H9 (cell line): ENCODE results near the gene GFOD2. TPM values are rescaled to one million over a fixed set of nuclear protein-coding genes. Genes with fewer than 3 reads are reported as not detected.
A peak's percentile ranks its signal among the peaks of the same experiment; 100 is the strongest.

Source experiments
- DNase-seq: peaks from one replicate; pipeline ENCODE4 v3.0.0-alpha.2; 2017
- H2AFZ ChIP-seq: one replicate; pipeline ENCODE4 v1.6.1; 2013; ENCODE audit warnings: mild to moderate bottlenecking, low read length, control low read depth, moderate library complexity
- H2AK5ac ChIP-seq: 2 replicates; pipeline ENCODE4 v1.6.1; 2013; ENCODE audit warnings: low read length, control low read depth, mixed read lengths; ENCODE audit not compliant: insufficient read length
- H2BK120ac ChIP-seq: one replicate; pipeline ENCODE4 v1.6.1; 2013; ENCODE audit warnings: low read depth, mild to moderate bottlenecking, low read length, control low read depth, inconsistent platforms; ENCODE audit not compliant: poor library complexity, severe bottlenecking
- H2BK12ac ChIP-seq: 2 replicates; pipeline ENCODE4 v1.6.1; 2013; ENCODE audit warnings: low read length, control low read depth, mixed read lengths, low read depth; ENCODE audit not compliant: insufficient read length
- H2BK15ac ChIP-seq: 2 replicates; pipeline ENCODE4 v1.6.1; 2013; ENCODE audit warnings: low read depth, low read length, control low read depth
- H2BK20ac ChIP-seq: one replicate; pipeline ENCODE4 v1.6.1; 2013; ENCODE audit warnings: low read depth, mild to moderate bottlenecking, low read length, control low read depth, inconsistent platforms; ENCODE audit not compliant: poor library complexity, severe bottlenecking
- H2BK5ac ChIP-seq: 2 replicates; pipeline ENCODE4 v1.6.1; 2013; ENCODE audit warnings: low read length, control low read depth, mixed read lengths; ENCODE audit not compliant: insufficient read length
- H3K14ac ChIP-seq: 2 replicates; pipeline ENCODE4 v1.6.1; 2013; ENCODE audit warnings: low read length, control low read depth; ENCODE audit not compliant: insufficient read depth
- H3K18ac ChIP-seq: 2 replicates; pipeline ENCODE4 v1.6.1; 2013; ENCODE audit warnings: low read depth, mild to moderate bottlenecking, mixed read lengths, low read length, control low read depth; ENCODE audit not compliant: insufficient read length
- H3K23ac ChIP-seq: 2 replicates; pipeline ENCODE4 v1.6.1; 2013; ENCODE audit warnings: low read length, control low read depth, mixed read lengths, low read depth; ENCODE audit not compliant: insufficient read length
- H3K23me2 ChIP-seq: 2 replicates; pipeline ENCODE4 v1.6.1; 2013; ENCODE audit warnings: low read depth, mild to moderate bottlenecking, mixed read lengths, low read length, control low read depth; ENCODE audit not compliant: insufficient read length, poor library complexity, severe bottlenecking
- H3K27ac ChIP-seq: 2 replicates; pipeline ENCODE4 v1.5.1; 2013; ENCODE audit warnings: low read length, control low read depth, mixed read lengths, low read depth; ENCODE audit not compliant: insufficient read length
- H3K27me3 ChIP-seq: 2 replicates; pipeline ENCODE4 v1.6.1; 2013; ENCODE audit warnings: low read length, control low read depth, inconsistent platforms; ENCODE audit not compliant: insufficient read depth
- H3K4ac ChIP-seq: 2 replicates; pipeline ENCODE4 v1.6.1; 2013; ENCODE audit warnings: low read depth, mild to moderate bottlenecking, control low read depth, inconsistent platforms, low read length, moderate library complexity
- H3K4me1 ChIP-seq: 2 replicates; pipeline ENCODE4 v1.6.1; 2013; ENCODE audit warnings: low read length, control low read depth, inconsistent platforms; ENCODE audit not compliant: insufficient read depth
- H3K4me2 ChIP-seq: 2 replicates; pipeline ENCODE4 v1.6.1; 2013; ENCODE audit warnings: low read length, control low read depth, mixed read lengths; ENCODE audit not compliant: insufficient read length, insufficient read depth
- H3K56ac ChIP-seq: 2 replicates; pipeline ENCODE4 v1.6.1; 2013; ENCODE audit warnings: low read depth, mild to moderate bottlenecking, mixed read lengths, low read length, control low read depth; ENCODE audit not compliant: insufficient read length
- H3K79me1 ChIP-seq: 2 replicates; pipeline ENCODE4 v1.6.1; 2013; ENCODE audit warnings: low read depth, mild to moderate bottlenecking, moderate library complexity, low read length, control low read depth, inconsistent platforms; ENCODE audit not compliant: insufficient read depth, poor library complexity, severe bottlenecking
- H3K79me2 ChIP-seq: 2 replicates; pipeline ENCODE4 v1.6.1; 2013; ENCODE audit warnings: low read length, control low read depth, inconsistent platforms; ENCODE audit not compliant: insufficient read depth
- H3K9ac ChIP-seq: 2 replicates; pipeline ENCODE4 v1.6.1; 2013; ENCODE audit warnings: low read length, control low read depth, mixed read lengths; ENCODE audit not compliant: insufficient read length; ENCODE audit errors: extremely low read depth
- H3K9me3 ChIP-seq: one replicate; pipeline ENCODE4 v1.6.1; 2013; ENCODE audit warnings: low read depth, low read length, inconsistent platforms; ENCODE audit not compliant: control insufficient read depth
- H3T11ph ChIP-seq: one replicate; pipeline ENCODE4 v1.6.1; 2013; ENCODE audit warnings: mild to moderate bottlenecking, low read length, control low read depth, inconsistent platforms
- H4K20me1 ChIP-seq: one replicate; pipeline ENCODE4 v1.6.1; 2013; ENCODE audit not compliant: control insufficient read depth, insufficient read length, insufficient read depth
- H4K5ac ChIP-seq: 2 replicates; pipeline ENCODE4 v1.6.1; 2013; ENCODE audit warnings: low read depth, mild to moderate bottlenecking, mixed read lengths, low read length, control low read depth; ENCODE audit not compliant: insufficient read length
- H4K8ac ChIP-seq: replicated peaks from 2 replicates; pipeline ENCODE4 v1.6.1; 2013; ENCODE audit warnings: low read length, control low read depth, mixed read lengths, low read depth; ENCODE audit not compliant: insufficient read length
- H4K91ac ChIP-seq: 2 replicates; pipeline ENCODE4 v1.6.1; 2013; ENCODE audit warnings: low read depth, mild to moderate bottlenecking, moderate library complexity, mixed read lengths, low read length, control low read depth; ENCODE audit not compliant: insufficient read length
- H3K27ac Mint-ChIP-seq, 3 experiments: 2 replicates in 2 of 3; 3 replicates in 1 of 3; pipeline ENCODE4 v1.8.0; 2020 to 2021; ENCODE audit warnings: mixed read lengths in 3 of 3, mild to moderate bottlenecking in 1 of 3, moderate library complexity in 1 of 3
- H3K27me3 Mint-ChIP-seq: 2 replicates; pipeline ENCODE4 v1.8.0; 2021; ENCODE audit warnings: low read depth, mild to moderate bottlenecking, moderate library complexity, mixed read lengths
- H3K36me3 Mint-ChIP-seq, 3 experiments: 2 replicates in 2 of 3; 3 replicates in 1 of 3; pipeline ENCODE4 v1.8.0; 2020 to 2021; ENCODE audit warnings: low read depth in 3 of 3, mixed read lengths in 3 of 3; ENCODE audit not compliant: insufficient read depth in 1 of 3
- H3K4me1 Mint-ChIP-seq, 2 experiments: 2 replicates each; pipeline ENCODE4 v1.8.0; 2020; ENCODE audit warnings: mixed read lengths in 2 of 2
- H3K4me3 Mint-ChIP-seq, 2 experiments: 2 replicates in 1 of 2; 3 replicates in 1 of 2; pipeline ENCODE4 v1.8.0; 2020 to 2021; ENCODE audit warnings: mild to moderate bottlenecking in 2 of 2, mixed read lengths in 2 of 2, moderate library complexity in 1 of 2
- H3K9me3 Mint-ChIP-seq, 2 experiments: 2 replicates in 1 of 2; 3 replicates in 1 of 2; pipeline ENCODE4 v1.8.0; 2020; ENCODE audit warnings: mild to moderate bottlenecking in 2 of 2, mixed read lengths in 2 of 2, moderate library complexity in 1 of 2
- WGBS: extraction: QIAGEN DNeasy Blood & Tissue Kit; methylation state at CpG from one replicate; pipeline ENCODE4 v1.1.7; 2013; ENCODE audit warnings: missing lambda C conversion rate, low lambda C conversion rate, mixed read lengths; ENCODE audit not compliant: insufficient read length; ENCODE audit errors: extremely low coverage; 5-methylcytosine and 5-hydroxymethylcytosine counted together
- total RNA-seq: library from RNA; stranded (reverse); gene quantifications from 2 replicates; pipeline ENCODE4 v1.2.1, GENCODE V29; 2021
- TF ChIP-seq, protein P1 (sequence below): fragments of 200-600 bp; sonication (generic); conservative IDR thresholded peaks from 3 replicates; pipeline ENCODE4 v1.8.0; 2021; ENCODE audit warnings: antibody characterized with exemption, mild to moderate bottlenecking

GFOD2 gene
- total RNA-seq, 1 experiment from 2014 or later = 21.8 TPM

DNA sequence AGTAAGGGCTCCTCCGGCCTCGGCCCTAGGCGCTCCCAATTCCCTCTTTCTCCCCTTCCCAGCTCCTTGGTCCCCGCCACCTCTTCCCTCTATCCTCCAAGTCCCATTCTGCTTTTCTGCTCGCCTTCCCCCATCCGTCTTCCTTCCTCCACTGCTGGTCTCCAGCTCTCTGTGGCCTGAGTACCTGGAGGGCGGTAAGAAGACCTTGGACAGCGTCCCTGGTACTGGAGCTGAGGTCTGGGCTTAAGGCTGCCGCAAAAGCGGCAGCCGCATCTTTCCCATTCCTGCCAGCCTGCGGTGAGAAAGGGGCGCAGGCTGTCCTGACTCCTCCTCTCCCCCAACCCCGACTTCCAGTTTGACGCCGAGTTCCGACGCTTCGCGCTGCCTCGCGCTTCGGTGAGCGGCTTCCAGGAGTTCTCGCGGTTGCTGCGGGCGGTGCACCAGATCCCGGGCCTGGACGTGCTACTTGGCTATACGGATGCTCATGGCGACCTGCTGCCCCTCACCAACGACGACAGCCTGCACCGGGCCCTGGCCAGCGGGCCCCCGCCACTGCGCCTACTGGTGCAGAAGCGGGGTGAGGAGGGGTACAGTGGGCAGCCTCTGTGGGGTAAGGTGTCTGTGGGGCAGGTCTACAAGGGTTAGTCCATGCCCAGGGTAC lies 57.9 kb downstream of the GFOD2 start:
- Mint-ChIP-seq H3K27ac (peak overlapping the region; percentile 79 to 96 (median 93); a peak in 5 of 7 replicates), H3K27me3 (peaks cover 2% of the 10 kb centered on the region), H3K9me3 (no peaks in the 10 kb centered on the region), H3K36me3 (peaks cover 7 to 19% (median 8%) of the 10 kb centered on the region in 3 experiments; a peak in 5 of 7 replicates), H3K4me3 (peak overlapping the region; percentile 85 to 91), H3K4me1 (peaks cover 14 to 28% of the 10 kb centered on the region in 2 experiments)
- H4K8ac ChIP-seq = no peak overlapping the region
- no peaks in the 10 kb centered on the region for H3K9me3 ChIP-seq
- no peak overlapping the region for H2BK20ac ChIP-seq
- H3K9ac ChIP-seq = no peak overlapping the region
- H3K23ac ChIP-seq = no peak overlapping the region
- no peak overlapping the region for H4K91ac ChIP-seq
- H3T11ph ChIP-seq = no peak overlapping the region
- H2BK120ac ChIP-seq = no peak overlapping the region
- H2BK15ac ChIP-seq = no peak overlapping the region
- H4K20me1 ChIP-seq = no peaks in the 10 kb centered on the region
- H2BK12ac ChIP-seq = no peak overlapping the region
- H2BK5ac ChIP-seq = no peak overlapping the region
- no peak overlapping the region for H2AFZ ChIP-seq
- H2AK5ac ChIP-seq = no peak overlapping the region
- no peak overlapping the region for H4K5ac ChIP-seq
- peak overlapping the region; percentile 15 for H3K18ac ChIP-seq
- no CpG with 5 or more reads among the region's 39 CpGs for WGBS
- peak overlapping the region; percentile 57 for H3K4me2 ChIP-seq
- TF ChIP-seq, protein P1, sequence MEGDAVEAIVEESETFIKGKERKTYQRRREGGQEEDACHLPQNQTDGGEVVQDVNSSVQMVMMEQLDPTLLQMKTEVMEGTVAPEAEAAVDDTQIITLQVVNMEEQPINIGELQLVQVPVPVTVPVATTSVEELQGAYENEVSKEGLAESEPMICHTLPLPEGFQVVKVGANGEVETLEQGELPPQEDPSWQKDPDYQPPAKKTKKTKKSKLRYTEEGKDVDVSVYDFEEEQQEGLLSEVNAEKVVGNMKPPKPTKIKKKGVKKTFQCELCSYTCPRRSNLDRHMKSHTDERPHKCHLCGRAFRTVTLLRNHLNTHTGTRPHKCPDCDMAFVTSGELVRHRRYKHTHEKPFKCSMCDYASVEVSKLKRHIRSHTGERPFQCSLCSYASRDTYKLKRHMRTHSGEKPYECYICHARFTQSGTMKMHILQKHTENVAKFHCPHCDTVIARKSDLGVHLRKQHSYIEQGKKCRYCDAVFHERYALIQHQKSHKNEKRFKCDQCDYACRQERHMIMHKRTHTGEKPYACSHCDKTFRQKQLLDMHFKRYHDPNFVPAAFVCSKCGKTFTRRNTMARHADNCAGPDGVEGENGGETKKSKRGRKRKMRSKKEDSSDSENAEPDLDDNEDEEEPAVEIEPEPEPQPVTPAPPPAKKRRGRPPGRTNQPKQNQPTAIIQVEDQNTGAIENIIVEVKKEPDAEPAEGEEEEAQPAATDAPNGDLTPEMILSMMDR = no peak
- H3K79me2 ChIP-seq = no peaks in the 10 kb centered on the region
- H3K27me3 ChIP-seq = no peaks in the 10 kb centered on the region
- H3K56ac ChIP-seq = no peak overlapping the region
- H3K79me1 ChIP-seq = no peaks in the 10 kb centered on the region
- H3K23me2 ChIP-seq = peaks cover 15% of the 10 kb centered on the region
- H3K27ac ChIP-seq = no peak overlapping the region
- H3K14ac ChIP-seq = no peak overlapping the region
- H3K4me1 ChIP-seq = no peaks in the 10 kb centered on the region
- H3K4ac ChIP-seq = no peak overlapping the region
- peak; percentile 79 for DNase-seq
